HG03378 (cell line): Measurements from ENCODE around the gene TREM2.

ENCODE experiments used
- ATAC-seq: cut with Tn5 transposase; IDR thresholded peaks from one replicate; pipeline ENCODE4 v1.9.1; 2021; ENCODE audit warnings: mild to moderate bottlenecking, moderate library complexity; ENCODE audit not compliant: unreplicated experiment

Gene TREM2

DNA sequence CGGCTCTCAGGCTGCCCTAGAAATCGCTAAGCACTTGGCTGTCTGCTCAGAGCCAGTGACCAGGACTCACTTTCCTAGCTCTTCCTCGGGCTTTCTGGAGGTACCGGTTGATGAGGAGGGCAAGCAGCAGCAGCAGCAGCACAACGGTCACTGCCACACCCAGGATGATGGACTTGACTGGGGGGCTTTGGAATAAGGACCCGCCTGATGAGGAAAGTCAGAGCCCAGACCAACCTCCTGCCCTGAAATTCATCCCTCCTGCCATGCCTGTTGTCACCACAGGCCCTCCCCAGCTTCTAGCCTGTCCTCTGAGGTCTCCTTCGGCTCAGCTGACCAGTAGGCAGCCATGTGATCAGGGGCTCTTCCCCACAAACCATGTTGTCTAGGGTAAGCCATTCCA, 21.8 kb upstream of the TREM2 start:
- no peak for ATAC-seq

DNA sequence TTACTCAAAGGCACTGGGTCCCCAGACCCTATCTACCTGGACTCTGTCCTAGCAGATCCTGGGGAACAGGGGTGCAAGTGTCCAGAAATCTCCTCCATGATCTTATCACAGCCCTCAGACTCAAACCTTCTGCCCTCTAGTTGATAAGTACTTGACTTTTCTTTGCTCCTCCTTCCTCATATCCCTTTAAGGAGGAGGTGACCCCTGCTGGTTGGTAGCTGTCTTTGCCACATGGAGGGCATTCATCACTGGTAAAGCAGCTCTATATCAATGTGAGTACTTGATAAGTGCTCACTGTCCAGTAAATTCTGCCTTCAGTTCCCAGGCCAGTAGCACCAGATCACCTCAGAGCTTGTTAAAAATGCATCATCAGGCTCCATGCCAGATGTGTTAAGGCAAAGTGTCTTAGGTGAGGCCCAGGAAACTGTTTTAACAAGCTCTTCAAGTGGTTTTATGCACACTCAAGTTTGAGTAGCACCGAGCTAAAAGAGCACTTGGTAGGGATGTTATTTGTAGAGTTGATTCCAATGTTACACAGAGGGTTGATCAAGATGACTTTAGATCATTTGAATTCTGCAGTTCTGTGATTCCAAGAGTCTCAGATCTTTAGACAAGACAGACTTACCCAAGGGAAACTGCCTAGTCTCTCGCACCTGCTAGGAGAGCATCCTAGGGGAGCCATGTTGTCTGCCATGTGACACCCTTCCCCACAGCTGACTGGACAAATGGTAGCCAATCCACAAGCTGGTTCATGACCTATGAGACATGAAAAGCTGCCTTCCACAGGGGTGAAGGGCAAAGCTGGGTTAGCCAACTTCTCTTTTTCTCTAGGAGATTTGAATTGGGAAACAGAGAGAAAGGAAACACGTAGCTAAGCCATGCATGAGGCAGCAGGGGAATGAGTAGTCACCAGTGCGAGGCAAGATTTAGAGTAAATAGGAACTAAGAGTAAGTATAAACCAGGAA, 19.4 kb upstream of the TREM2 start:
- no peak for ATAC-seq

DNA sequence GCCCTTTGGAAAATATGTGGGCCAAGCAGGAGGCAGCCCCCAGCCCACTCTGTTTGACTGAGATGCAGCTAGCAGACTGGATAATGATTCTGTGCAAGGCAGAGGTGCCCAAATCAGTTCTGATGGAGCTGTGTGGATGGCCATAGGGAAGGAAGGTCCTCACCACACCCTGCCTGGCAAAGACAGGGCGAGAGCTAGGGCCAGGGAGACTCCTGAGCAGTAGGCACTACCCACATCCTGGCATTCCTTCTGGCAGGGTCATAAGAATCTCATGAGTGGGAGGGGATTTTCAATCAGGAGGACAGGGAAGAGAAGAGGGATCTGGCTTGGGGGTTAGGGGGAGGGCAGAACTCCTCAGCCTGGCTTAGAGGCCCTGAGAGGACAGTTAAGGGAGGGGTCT, 18.6 kb upstream of the TREM2 start:
- no peak for ATAC-seq

- ATAC-seq: no peak
Observed at GRCh38 chr6:41179163-41179562, 16.2 kb upstream of the TREM2 start.

DNA sequence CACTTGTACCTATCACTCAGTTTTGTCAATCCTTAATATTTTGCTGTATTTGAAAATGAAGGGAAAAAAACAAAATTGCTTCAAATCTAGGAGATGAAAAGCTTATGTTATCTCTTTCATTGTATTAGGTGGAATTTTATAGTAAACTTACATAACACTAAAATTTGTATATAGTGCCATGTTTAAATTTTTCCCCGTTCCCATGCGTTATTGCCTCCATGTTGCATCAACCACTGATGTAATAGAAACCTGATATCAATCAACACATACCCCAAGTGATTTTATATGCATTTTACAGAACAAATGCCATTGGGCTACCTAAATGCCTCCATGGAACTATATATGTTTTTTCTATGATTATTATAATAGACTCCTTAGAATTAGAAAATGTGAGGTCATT, 14.8 kb upstream of the TREM2 start:
- ATAC-seq: no peak

DNA sequence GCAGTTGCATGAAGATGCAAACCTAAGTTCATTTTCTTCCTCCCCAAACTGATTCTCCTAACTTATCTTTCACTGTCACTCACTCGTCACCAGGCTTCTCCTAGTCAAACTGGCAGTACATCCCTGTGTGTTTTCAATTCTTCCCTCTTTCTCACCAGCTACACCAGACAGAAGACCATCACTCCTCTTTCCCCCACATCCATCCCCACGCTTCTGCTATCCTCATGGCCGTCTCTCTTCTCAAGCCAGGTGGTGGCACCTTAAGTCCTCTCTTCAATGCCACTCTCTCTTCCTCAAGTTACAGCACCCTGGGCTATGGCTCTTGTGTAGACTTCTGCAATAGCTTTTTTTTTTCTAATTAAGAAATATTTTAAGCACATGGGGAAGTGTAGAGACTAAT, 14.4 kb upstream of the TREM2 start:
- no peak for ATAC-seq

GRCh38 chr6:41176189-41176588, 13.3 kb upstream of the TREM2 start:
- ATAC-seq: no peak

DNA sequence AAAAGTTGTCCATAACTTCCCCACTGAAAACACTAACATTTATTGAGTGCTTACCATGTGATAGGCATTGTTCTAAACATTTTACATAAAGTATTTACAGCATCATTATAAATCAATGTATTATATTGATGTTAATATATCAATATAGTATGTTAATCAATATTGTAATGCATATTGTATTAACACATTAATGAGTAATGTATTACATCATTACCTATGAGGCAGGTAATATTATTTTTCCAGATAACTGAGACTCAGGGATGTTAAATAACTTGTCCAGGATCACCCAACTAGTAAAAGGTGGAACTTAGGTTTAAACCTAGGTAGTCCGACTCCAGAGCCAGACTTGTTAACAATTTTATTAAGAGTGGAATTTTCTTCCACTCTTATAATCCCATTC, 12.2 kb upstream of the TREM2 start:
- ATAC-seq: no peak

DNA sequence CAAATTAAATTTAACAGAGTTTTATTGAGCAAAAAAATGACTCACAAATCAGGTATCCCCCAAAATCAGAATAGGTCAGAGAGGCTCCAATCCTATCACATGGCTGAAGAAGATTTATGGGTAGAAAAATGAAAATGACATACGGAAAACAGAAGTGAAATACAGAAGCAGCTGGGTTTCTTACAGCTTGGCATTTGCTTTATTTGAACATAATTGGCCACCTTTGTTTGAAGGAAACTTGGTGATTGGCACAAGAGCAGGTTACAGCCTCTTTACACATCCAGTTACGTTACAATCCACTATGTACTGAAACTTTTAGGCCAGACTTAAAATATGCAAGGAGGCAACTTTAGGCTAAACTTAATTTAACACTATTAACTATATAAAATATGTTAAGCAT, 11.7 kb upstream of the TREM2 start:
- no peak for ATAC-seq

DNA sequence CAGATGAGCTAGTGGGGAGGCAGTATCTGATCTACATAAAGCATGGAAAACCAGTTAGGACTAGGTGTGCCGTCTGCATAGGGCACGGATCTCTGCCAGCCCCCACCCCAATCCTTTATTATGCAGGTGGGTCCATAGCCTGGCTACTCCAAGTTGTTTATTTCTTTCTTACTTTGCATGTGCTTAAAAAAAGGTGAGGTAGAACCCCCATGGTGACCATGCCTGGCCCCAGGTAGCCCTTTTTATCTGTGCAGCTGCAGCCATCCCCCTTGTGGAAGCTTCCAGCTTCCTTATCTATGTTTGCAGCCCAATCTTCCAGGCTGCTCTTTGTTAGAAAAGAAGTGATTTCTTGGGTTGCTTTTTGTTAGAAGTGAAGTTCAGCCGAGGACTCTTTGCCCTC, 9.0 kb upstream of the TREM2 start:
- no peak for ATAC-seq

- ATAC-seq: no peak
Observed at GRCh38 chr6:41170547-41171160, 7.7 kb upstream of the TREM2 start.

DNA sequence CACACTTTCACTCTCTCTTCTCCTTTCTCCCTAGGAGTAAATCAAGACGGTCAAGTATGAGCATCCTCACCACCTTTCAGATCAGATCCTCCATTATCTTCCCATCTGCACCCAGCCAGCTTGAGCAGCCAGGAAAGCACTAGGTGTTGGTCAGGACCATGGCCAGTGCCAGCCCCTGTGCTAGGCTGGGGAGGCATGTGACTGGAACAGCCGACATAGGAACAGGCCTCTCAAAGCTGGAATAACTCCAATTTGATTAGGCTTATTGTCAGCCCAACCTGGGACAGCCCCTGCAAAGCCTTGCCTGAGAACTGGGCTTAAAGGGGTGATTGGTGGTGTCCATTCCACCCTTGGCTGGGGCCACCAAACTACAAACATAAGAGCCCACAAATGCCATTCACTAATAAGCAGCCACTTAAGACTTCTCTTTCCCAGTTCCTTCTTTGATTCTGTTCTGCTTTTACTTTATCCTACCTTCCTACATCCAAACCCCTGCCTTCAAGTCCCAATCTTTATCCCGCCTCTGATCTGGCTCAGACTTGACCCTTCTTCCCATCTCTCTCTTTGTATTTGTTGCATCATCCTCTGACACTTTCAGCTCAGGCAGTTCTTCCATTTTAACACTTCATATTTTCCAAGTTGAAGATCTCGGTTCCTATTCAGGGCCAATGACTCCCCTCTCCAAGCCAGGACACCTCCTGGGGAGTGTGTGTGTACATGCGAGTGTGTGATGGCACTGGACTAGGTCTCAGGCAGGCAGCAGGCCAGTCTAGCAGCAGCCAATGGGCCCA, 4.5 kb upstream of the TREM2 start:
- no peak for ATAC-seq

GRCh38 chr6:41164551-41165120, 1.7 kb upstream of the TREM2 start:
- no peak for ATAC-seq

- no peak for ATAC-seq
Observed at GRCh38 chr6:41163419-41163717, 452 bp upstream of the TREM2 start.

DNA sequence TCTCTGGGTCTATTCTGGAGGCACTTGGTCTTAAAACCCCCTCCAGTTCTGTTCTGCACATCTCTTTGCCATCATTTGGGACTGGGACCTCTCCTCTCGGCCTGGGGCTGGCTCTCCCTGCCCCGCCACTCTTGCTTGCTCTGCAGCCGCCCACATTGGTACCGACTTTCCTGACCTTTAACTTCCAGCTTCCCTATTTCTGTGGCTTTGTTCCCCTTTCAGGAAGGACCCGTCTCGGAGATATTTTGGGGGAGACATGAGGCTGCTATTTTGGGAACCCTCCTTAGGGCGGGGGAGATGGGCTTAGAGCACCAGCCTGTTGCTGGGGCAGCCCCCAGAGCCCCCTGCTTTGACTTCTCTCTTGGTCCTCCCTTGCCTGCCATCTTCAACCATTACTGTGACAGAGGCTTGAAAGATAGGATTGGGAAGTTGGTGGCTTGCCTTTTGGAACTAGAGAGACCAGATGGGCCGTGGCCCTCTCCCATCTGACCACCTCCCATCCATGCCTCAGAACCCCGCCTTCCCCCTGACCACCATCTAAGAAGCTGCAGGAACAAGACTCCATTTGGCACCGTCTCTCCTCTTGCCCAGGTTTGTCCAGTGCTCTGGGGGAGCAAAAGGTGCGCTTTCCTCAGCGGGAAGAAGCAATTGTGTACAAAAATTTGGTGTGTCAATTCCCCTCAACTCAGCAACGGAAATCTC, 914 bp downstream of the TREM2 start:
- no peak for ATAC-seq

DNA sequence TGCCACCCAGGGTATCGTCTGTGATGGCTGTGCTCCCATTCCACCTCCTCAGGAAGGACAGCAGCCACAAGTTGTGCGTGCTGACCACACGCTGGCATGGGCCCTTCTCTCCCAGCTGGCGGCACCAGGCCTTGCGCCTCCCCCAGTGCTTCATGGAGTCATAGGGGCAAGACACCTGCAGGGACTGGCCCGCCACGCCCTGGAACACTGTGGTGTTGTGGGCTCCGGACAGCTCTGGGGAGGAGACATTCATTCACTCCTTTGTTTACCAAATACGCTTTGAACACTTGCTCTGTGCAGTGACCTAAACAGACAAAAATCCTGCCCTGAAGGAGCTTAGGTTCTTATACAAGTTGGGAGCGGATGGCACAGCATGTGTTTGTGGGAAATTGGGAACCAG, 1.5 kb downstream of the TREM2 start:
- ATAC-seq: no peak

- no peak for ATAC-seq
Observed at GRCh38 chr6:41160933-41161332, 2.0 kb downstream of the TREM2 start.

DNA sequence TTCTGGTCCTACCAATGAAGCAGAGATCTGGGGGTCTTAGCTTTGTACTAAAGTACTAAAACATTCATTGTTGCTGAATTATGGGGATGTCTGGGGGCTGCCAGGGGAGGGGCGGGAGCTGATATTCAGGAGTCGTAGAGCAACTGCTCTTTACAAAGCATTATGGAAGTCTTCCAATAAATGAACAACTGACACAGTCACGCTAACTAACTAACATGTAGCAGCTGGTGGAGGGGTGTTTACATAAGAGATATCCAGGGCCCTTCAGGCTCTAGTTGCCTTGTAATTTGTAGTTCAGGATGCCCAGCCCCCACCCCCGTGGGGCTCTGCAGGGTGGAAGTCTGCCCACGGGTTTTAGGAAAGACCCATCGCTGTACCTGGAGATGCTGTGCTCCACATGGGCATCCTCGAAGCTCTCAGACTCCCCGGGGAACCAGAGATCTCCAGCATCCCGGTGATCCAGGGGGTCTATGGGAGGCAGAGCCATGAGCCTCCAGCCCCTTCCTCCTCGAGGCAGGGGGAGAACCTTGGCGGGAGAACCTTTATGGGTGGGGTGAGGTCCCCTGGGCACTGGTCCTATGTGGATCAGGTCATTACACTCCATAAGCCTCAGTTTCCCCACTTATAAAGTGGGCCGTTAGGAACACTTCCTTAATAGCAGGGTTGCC, 3.4 kb downstream of the TREM2 start:
- no peak for ATAC-seq

GRCh38 chr6:41157323-41157722, 5.6 kb downstream of the TREM2 start:
- ATAC-seq: no peak

- ATAC-seq: no peak
Observed at GRCh38 chr6:41156771-41157170, 6.1 kb downstream of the TREM2 start.
